H1 (cell line): ENCODE measurements around the gene AKR1C2. TPM values are rescaled to one million over a fixed set of nuclear protein-coding genes. Genes with fewer than 3 reads are reported as not detected.

Source experiments
- BRCA1 ChIP-seq: IDR thresholded peaks from 2 replicates; pipeline ENCODE4 v1.6.1; 2012; ENCODE audit warnings: low read depth, low read length, improper control_type of control experiment
- CBX8 ChIP-seq: fragments of 300-800, 300-1000 bp; sonication (generic); IDR thresholded peaks from 2 replicates; pipeline ENCODE4 v1.7.1; 2016; ENCODE audit warnings: low read depth, low read length, borderline replicate concordance
- CHD2 ChIP-seq: IDR thresholded peaks from 2 replicates; pipeline ENCODE4 v1.6.1; 2012; ENCODE audit warnings: low read length, improper control_type of control experiment
- CREB1 ChIP-seq: IDR thresholded peaks from 2 replicates; pipeline ENCODE4 v1.6.1; 2012; ENCODE audit warnings: inconsistent platforms
- HDAC6 ChIP-seq: IDR thresholded peaks from one replicate; pipeline ENCODE4 v1.7.1; 2012; ENCODE audit warnings: low read depth, mild to moderate bottlenecking, inconsistent platforms, low read length, moderate library complexity
- JUND ChIP-seq: IDR thresholded peaks from 2 replicates; pipeline ENCODE4 v1.6.1; 2011; ENCODE audit warnings: mild to moderate bottlenecking, improper control_type of control experiment, low read length
- KDM5A ChIP-seq: fragments of 200-600 bp; IDR thresholded peaks from 2 replicates; pipeline ENCODE4 v1.7.1; 2012; ENCODE audit warnings: mild to moderate bottlenecking, low read length, inconsistent platforms, mixed read lengths
- NANOG ChIP-seq: IDR thresholded peaks from 2 replicates; pipeline ENCODE4 v1.6.1; 2011; ENCODE audit warnings: low read length, low read depth, mild to moderate bottlenecking, inconsistent platforms; ENCODE audit not compliant: insufficient read depth, poor library complexity, severe bottlenecking
- NRF1 ChIP-seq: IDR thresholded peaks from 2 replicates; pipeline ENCODE4 v1.6.1; 2011; ENCODE audit warnings: mild to moderate bottlenecking, low read depth, low read length, improper control_type of control experiment
- POLR2A ChIP-seq, 2 experiments: IDR thresholded peaks; 1 replicate in 1 of 2; 2 replicates in 1 of 2; pipeline ENCODE4 v1.6.1; 2011; ENCODE audit warnings: low read depth in 2 of 2, low read length in 2 of 2, mild to moderate bottlenecking in 2 of 2; ENCODE audit errors: control extremely low read depth in 1 of 2
- RAD21 ChIP-seq, 2 experiments: IDR thresholded peaks in 1 of 2; conservative IDR thresholded peaks in 1 of 2; 2 replicates each; pipeline ENCODE4 v1.6.1; 2011; ENCODE audit warnings: low read depth in 2 of 2, low read length in 2 of 2, improper control_type of control experiment in 1 of 2, inconsistent platforms in 1 of 2, mild to moderate bottlenecking in 1 of 2, moderate library complexity in 1 of 2
- RXRA ChIP-seq: IDR thresholded peaks from 2 replicates; pipeline ENCODE4 v1.6.1; 2011; ENCODE audit warnings: low read depth, mild to moderate bottlenecking, low read length, moderate library complexity; ENCODE audit not compliant: insufficient read depth
- SAP30 ChIP-seq: fragments of 300-600 bp; sonication (generic); IDR thresholded peaks from 2 replicates; pipeline ENCODE4 v1.7.1; 2012; ENCODE audit warnings: low read length, moderate library complexity, mild to moderate bottlenecking, inconsistent platforms; ENCODE audit not compliant: insufficient read depth, insufficient replicate concordance
- SIN3A ChIP-seq, 2 experiments: IDR thresholded peaks in 1 of 2; conservative IDR thresholded peaks in 1 of 2; 2 replicates each; pipeline ENCODE4 v1.6.1; 2011 to 2012; ENCODE audit warnings: low read length in 2 of 2, improper control_type of control experiment in 1 of 2, low read depth in 1 of 2, mild to moderate bottlenecking in 1 of 2
- SIRT6 ChIP-seq: IDR thresholded peaks from one replicate; pipeline ENCODE4 v1.7.1; 2012; ENCODE audit warnings: low read length, inconsistent platforms
- SIX5 ChIP-seq: IDR thresholded peaks from 2 replicates; pipeline ENCODE4 v1.6.1; 2011; ENCODE audit warnings: mild to moderate bottlenecking, low read depth, low read length
- SP4 ChIP-seq: IDR thresholded peaks from 2 replicates; pipeline ENCODE4 v1.6.1; 2012; ENCODE audit warnings: low read length, inconsistent platforms
- SRF ChIP-seq: IDR thresholded peaks from 2 replicates; pipeline ENCODE4 v1.6.1; 2011; ENCODE audit warnings: mild to moderate bottlenecking, low read depth, low read length, moderate library complexity
- TAF1 ChIP-seq: IDR thresholded peaks from 2 replicates; pipeline ENCODE4 v1.6.1; 2011; ENCODE audit warnings: mild to moderate bottlenecking, low read depth, low read length
- TAF7 ChIP-seq: optimal IDR thresholded peaks from 2 replicates; pipeline ENCODE3; 2011; ENCODE audit warnings: low read depth, mild to moderate bottlenecking, inconsistent platforms, low read length, moderate library complexity, borderline replicate concordance
- TCF12 ChIP-seq: IDR thresholded peaks from 2 replicates; pipeline ENCODE4 v1.6.1; 2011; ENCODE audit warnings: low read depth, mild to moderate bottlenecking, low read length
- ZNF274 ChIP-seq: IDR thresholded peaks from 2 replicates; pipeline ENCODE4 v1.7.0; 2012; ENCODE audit warnings: low read length, borderline replicate concordance; ENCODE audit errors: extremely low read depth
- polyA plus RNA-seq, 7 experiments: library from polyadenylated mRNA; depleted of rRNA in 3 of 7; stranded (reverse) in 5 of 7; unstranded in 2 of 7; fragments of >200 nt in 5 of 7; fragments of 200-250 nt in 2 of 7; gene quantifications; 1 replicate in 5 of 7; 2 replicates in 1 of 7; 4 replicates in 1 of 7; pipeline versions ENCODE4 v1.2.1 to v1.2.3, GENCODE V29; 2011 to 2013; ENCODE audit warnings: missing spikeins in 2 of 7, mixed read lengths in 2 of 7
- total RNA-seq: library from RNA; stranded (reverse); fragmentation: NEBNext Ultra II Directional; extraction: Animal tissue kit (Norgen Biotek cat#: 25700); gene quantifications from 2 replicates; pipeline ENCODE4 v1.2.1, GENCODE V29; 2021

The AKR1C2 gene
- total and polyA plus RNA-seq, 2 of the 8 experiments (the other 6 are each of a cell fraction or from before 2014, with no cell fraction given), result 0.77 to 1.2 TPM

DNA sequence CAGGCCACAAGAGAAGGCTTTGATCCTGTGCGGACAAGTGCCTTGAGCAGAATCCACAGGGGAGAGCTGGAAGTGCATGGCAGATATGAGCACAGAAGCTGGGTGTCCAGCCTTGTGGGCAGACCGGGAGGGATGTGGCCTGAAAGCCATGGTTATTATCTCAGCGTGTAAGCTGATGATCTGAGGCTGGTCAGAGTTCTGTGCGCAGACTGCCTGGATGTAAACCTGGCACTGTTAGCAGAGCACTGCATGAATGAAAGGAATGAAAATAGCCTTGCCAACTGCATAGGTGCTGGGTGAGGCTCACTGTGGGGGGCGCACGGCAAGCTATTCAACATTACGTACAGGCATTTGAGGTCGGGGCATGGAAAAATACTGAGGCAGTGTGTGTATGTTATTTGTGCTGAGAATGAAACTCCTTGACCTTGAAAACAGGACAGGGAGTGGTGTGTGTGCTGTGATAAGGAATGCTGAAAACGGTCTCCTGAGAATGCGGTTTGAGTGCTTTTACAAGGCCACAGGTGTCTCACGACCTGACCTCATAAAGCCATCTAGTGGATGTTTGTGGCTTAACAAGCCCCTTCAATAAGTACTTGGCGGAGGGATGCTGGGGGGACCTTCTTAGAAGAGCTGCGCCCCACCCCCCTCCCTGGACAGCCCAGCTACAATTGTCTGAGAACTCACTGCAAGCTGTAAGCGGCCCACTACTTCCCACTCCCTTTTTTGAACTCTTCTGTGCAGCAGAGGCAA, 21.8 kb downstream of the AKR1C2 start (continued):
- TF ChIP-seq TCF12 (peak; percentile 73; the same call in 1 of the 2 replicates), SIRT6 (no peak), SIX5 (no peak), CREB1 (no peak), TAF1 (no peak), SIN3A (conservative IDR thresholded peaks at IDR 0.05 in 1 of 2, IDR thresholded peaks at IDR 0.05 in 1 of 2; ENCODE audit: low read depth in 1 of 2, low read length in 2 of 2) (no peak), TAF7 (no peak), SRF (no peak), SP4 (no peak), RXRA (no peak), BRCA1 (no peak), JUND (no peak), SAP30 (no peak), RAD21 (IDR thresholded peaks at IDR 0.05 in 1 of 2, conservative IDR thresholded peaks at IDR 0.05 in 1 of 2; ENCODE audit: low read depth in 2 of 2, low read length in 2 of 2) (peak; percentile 63 to 74), KDM5A (no peak), POLR2A (IDR thresholded peaks at IDR 0.05; ENCODE audit: control extremely low read depth in 1 of 2, low read depth in 2 of 2, low read length in 2 of 2) (no peak), CHD2 (no peak), HDAC6 (no peak), CBX8 (no peak), NRF1 (no peak), ZNF274 (no peak), NANOG (peak; percentile 20)
